HG03439 (cell line): Measurements from ENCODE around the gene BAIAP2L2.

Experiments
- ATAC-seq: cut with Tn5 transposase; IDR thresholded peaks from one replicate; pipeline ENCODE4 v1.9.1; 2021; ENCODE audit warnings: mild to moderate bottlenecking, moderate library complexity; ENCODE audit not compliant: unreplicated experiment

Gene BAIAP2L2

GRCh38 chr22:38070250-38070921 lies 40.1 kb downstream of the BAIAP2L2 start:
- ATAC-seq, result no peak

- ATAC-seq, result no peak
These were observed 40.9 kb downstream of the BAIAP2L2 start for GRCh38 chr22:38069372-38070249.

- ATAC-seq, result no peak
These were observed 41.7 kb downstream of the BAIAP2L2 start for GRCh38 chr22:38068641-38069371.

- no peak for ATAC-seq
These were observed 42.6 kb downstream of the BAIAP2L2 start for GRCh38 chr22:38067761-38068360.

DNA sequence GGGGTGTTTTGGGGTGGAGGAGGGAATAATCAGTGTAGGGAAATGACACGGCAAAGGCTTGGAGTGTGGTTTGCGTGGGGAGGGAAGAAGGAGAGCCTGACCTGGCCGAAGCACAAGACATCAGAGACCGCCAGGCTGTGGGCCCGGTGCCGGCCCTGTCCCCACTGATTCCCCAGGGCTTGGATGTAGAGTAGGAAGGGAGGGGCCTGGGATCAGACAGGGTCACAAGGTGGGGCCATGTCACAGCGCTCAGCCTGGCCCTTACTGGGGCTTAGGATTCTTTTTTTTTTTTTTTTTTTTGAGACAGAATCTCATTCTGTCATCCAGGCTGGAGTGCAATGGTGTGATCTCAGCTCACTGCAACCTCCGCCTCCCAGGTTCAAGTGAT lies 43.5 kb downstream of the BAIAP2L2 start:
- ATAC-seq, result no peak

DNA sequence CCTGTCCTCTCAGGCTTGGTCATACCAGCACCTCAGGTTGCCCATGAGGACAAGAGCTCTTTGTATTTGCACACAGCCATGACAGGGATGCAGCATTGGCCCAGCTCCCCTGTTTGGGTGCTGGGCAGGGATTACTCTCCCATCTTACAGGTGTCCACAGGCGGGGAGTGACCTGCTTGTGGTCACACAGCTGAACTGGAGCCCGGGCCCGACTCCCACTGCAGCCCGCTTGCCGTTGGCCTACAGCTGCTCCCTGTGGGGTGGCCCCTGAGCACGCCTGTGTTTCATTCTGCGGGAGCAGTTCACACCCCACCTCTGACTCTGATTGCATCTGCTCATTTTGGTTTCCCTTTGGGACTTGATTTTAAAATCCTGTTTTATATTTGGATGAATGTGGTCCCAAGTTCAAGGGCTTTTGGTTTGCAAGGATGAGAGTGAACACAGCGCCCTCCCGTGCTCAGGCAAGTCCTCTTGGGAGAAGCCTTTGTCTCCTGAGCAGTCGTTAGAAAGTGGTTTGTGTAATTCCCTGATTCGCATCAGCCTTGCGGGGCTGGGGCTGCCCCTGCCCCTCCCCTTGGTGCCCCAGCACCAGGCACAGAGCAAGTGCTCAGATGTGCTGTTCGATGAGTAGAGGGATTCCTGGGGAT lies 44.0 kb downstream of the BAIAP2L2 start:
- ATAC-seq, result no peak

GRCh38 chr22:38065539-38065938 lies 44.9 kb downstream of the BAIAP2L2 start:
- ATAC-seq, result no peak

GRCh38 chr22:38062791-38063190 lies 47.7 kb downstream of the BAIAP2L2 start:
- ATAC-seq, result no peak

GRCh38 chr22:38056969-38057891 lies 53.3 kb downstream of the BAIAP2L2 start, which contains the start of gene PICK1:
PICK1 (plus strand) TSS chr22:38057404; CDS start chr22:38057810, 406 bp downstream.
- peak; percentile 52 for ATAC-seq

- no peak for ATAC-seq
These were observed 58.3 kb downstream of the BAIAP2L2 start for GRCh38 chr22:38051900-38052862.

GRCh38 chr22:38051261-38051660 lies 59.2 kb downstream of the BAIAP2L2 start:
- no peak for ATAC-seq

- ATAC-seq, result no peak
These were observed 59.8 kb downstream of the BAIAP2L2 start for GRCh38 chr22:38050720-38051119.

DNA sequence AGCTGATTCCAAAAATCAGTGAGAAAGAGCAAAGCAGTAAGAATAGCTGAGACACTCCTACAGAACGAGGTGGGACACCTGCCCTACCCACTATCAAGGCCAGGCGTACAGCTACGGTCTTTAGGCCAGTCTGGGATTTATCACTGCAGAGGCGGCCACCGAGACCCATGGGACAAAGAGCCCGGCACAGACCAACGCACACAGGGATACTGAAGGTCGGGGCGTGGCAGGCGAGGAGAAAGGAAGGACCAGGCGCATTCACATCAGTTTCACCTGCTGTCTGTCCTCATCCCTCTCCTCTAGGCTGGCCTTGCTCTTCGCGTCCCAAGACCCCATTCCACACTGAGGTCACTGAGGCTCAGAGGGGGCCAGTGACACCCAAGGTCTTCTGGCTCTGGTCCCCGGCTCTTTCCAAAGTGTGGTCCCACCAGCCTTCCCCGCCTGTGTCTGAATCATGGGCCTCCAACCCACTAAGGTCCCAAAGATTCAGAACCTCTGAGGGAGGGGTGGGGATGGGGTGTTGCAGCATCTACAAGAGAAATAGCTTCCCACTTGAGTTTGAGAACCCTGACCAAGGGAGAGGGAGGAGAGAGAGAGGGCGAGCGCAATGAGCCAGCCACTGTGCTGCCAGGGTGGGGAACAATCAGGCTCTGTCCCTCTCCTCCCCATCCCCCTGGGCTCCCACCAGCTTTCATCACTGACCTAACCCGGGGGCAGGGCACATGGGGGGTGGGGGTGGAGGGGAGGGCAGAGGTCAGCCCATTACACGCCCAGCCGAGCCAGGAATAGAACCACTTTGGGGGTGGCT lies 60.5 kb downstream of the BAIAP2L2 start:
- ATAC-seq, result no peak

DNA sequence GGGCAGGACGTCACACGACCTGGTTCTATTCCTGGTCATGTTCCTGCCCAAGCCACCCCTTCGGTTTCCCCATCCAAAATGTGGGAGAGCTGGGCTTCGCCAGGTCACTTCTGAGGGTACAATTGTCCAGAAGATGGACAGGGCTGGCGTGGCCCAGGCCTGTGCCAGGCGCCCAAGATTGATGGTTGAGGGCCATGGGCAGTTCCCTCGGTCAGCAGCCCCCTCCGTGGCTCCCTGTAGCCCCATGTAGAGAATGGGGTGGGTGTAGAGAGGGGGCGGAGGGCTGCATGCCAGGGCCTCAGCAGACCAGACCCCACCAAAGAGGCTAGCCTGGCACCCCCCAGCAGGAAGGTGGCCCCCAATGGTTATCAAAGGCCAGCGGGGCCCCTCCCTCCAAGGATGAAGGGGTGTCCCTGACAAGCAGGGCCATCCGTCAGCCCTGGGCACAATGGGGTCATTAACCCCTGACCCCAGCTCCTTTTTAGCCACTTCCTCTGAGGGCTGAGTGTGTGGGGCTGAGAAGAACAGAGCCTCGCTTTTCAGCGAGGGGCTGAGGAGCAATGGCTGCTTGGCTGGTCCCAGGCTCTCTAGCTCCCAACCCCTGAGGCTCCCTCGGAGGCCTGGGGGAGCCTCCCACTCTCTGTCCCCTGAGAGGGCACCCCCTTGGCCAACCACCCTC lies 64.3 kb downstream of the BAIAP2L2 start:
- ATAC-seq, result no peak

DNA sequence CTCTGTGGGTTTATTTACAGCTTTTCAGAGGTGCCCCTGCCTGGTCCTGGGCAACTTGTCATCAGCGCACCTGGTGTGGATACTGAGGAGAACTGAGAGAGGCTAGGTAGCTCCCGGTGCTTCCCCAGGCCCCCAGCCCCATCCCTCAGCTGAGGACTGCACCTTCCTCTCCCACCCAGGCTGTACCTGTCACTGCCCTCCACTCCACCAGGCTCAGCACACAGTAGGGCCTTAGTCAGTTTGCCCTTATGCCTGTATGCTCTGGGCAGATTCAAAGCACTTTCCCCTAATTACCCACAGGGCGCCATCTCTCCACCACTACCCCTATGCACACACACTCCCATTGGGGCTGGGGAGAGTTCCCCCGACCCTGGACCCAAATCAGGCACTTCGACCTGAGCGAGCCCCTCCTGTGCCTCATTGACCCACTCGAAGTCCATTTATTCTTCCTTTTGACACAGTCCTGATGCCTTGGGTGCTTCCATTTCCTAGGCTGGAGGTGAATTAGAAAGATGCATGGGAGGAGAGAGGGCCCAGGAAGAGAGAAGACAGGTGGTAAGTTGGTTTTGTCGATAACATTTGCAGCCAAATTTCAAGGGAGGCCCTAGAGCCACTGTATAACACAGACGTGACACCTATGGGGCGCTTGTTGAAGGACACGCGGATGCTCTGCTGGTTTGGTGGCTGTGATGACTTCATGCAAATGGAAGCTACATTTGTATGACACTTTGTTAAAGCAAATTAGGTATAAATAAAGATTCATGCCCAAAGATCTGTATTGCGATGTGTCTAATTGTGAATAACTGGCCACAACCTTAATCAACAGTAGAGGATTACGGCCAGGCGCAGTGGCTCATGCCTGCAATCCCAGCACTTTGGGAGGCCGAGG lies 67.1 kb downstream of the BAIAP2L2 start:
- ATAC-seq, result no peak

GRCh38 chr22:38042488-38042790 lies 68.0 kb downstream of the BAIAP2L2 start:
- ATAC-seq, result no peak
